ENCODE results near the gene RNF157.

DNA sequence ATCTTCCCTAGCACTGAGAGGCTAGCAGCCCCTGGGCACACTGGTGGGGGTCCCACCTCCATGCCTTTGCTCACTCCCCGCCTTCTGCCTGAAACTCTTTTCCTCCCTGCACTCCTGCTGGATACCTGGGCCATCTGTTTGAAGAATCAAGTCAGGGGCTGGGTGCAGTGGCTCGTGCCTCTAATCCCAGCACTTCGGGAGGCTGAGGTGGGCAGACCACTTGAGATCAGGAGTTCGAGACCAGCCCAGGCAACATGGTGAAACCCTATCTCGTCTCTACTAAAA, 115.0 kb downstream of the RNF157 start:
- TF ChIP-seq, protein P1, sequence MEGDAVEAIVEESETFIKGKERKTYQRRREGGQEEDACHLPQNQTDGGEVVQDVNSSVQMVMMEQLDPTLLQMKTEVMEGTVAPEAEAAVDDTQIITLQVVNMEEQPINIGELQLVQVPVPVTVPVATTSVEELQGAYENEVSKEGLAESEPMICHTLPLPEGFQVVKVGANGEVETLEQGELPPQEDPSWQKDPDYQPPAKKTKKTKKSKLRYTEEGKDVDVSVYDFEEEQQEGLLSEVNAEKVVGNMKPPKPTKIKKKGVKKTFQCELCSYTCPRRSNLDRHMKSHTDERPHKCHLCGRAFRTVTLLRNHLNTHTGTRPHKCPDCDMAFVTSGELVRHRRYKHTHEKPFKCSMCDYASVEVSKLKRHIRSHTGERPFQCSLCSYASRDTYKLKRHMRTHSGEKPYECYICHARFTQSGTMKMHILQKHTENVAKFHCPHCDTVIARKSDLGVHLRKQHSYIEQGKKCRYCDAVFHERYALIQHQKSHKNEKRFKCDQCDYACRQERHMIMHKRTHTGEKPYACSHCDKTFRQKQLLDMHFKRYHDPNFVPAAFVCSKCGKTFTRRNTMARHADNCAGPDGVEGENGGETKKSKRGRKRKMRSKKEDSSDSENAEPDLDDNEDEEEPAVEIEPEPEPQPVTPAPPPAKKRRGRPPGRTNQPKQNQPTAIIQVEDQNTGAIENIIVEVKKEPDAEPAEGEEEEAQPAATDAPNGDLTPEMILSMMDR (IDR thresholded peaks at IDR 0.05): no peak
- no peak for TF ChIP-seq POLR2A (IDR thresholded peaks at IDR 0.05)

All from thyroid gland (tissue), 4 donors.